Erythroblast (primary cell): Measurements from ENCODE around the gene LGALS9C.
"Not testable (repeated sequence)": the region's sequence is repeated elsewhere in the genome, so short reads cannot be mapped to it uniquely, and the experiment has no call there.

ENCODE experiments used
- DNase-seq, 2 experiments: peaks; one replicate each; lab custom pipeline; 2025; lab: John Stamatoyannopoulos, UW

Gene LGALS9C

DNA sequence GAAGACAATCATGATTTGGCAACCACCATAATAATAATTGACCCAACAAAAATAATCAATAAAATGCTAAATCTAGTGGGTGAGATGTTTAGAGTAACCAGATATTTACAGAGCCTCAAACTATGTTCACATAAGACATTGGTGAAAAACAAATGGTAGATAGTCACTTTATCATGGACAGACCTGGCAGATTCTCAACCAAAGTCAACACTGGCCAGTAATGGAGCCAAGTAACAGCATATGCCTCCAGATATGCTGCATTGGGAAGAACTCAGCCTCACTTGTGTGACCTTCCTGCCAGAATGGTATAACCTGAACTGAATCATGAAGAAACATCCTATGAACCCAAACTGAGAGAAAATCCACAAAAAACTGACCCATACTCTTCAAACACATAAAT lies 53.8 kb downstream of the LGALS9C start:
- DNase-seq: not testable (repeated sequence)

DNA sequence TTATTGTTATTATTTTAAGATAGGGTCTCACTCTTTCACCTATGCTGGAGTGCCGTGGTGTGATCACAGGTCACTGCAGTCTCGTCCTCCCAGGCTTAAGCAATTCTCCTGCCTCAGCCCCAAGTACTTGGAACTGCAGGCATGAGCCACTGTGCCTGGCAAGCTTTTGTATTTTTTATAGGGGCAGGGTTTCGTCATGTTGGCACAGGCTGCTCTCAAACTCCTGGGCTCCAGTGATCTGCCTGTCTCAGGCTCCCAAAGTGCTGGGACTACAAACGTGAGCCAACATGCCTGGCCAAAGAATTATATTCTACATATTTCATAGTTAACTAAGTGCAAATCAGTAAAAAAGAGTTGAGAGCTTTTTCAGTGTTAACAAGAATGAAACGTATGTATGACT lies 65.6 kb downstream of the LGALS9C start:
- DNase-seq: not testable (repeated sequence)

DNA sequence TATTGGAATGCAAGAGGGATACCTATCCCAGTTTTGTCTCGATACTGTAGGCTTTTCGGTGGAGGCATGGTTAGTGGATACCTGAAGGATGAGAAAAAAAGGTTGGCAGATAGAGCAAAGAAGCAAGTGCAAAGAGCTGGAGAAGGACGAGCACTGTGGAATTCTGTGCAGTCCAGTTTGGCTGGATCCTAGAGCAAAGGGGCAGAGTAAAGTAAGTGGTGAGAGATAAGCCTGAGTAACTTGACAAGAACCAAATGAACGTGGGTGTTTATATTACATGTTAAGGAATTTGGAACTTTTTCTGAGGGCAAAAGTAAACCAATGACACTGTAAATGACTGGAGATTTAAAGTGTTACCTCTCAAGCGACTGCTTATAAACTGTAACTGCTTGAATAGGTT lies 66.3 kb downstream of the LGALS9C start:
- DNase-seq: not testable (repeated sequence)
